Neural cell (in vitro differentiated cells): ENCODE measurements around the gene TBC1D9. TPM values are rescaled to one million over a fixed set of nuclear protein-coding genes. Genes with fewer than 3 reads are reported as not detected.

Experiments
- H2AFZ ChIP-seq: fragments of 200-600, 300-800 bp; sonication (generic), shearing (Covaris generic); 2 replicates; pipeline ENCODE4 v1.6.0; 2014; ENCODE audit warnings: low read depth, mild to moderate bottlenecking, antibody characterized with exemption, low read length, moderate library complexity
- H3F3A ChIP-seq: fragments of 200-600 bp; shearing (Covaris generic); 2 replicates; pipeline ENCODE4 v1.6.1; 2016; ENCODE audit warnings: mild to moderate bottlenecking, moderate library complexity, mixed read lengths, antibody characterized with exemption, low read length; ENCODE audit not compliant: insufficient read depth, poor library complexity, severe bottlenecking
- H3K27ac ChIP-seq: fragments of 200-600, 300-800 bp; sonication (generic), shearing (Covaris generic); 2 replicates; pipeline ENCODE4 v1.5.1; 2014; ENCODE audit warnings: mild to moderate bottlenecking, low read length, moderate library complexity
- H3K27me3 ChIP-seq: fragments of 300-800, 200-600 bp; sonication (generic), shearing (Covaris generic); 2 replicates; pipeline ENCODE4 v1.6.0; 2014; ENCODE audit warnings: mild to moderate bottlenecking, low read depth, low read length, moderate library complexity; ENCODE audit not compliant: insufficient read depth
- H3K36me3 ChIP-seq: fragments of 300-800, 200-600 bp; sonication (generic), shearing (Covaris generic); 2 replicates; pipeline ENCODE4 v1.5.1; 2014; ENCODE audit warnings: mild to moderate bottlenecking, antibody characterized with exemption, low read length, moderate library complexity; ENCODE audit not compliant: insufficient read depth
- H3K4me2 ChIP-seq: fragments of 300-800, 200-600 bp; sonication (generic), shearing (Covaris generic); 2 replicates; pipeline ENCODE4 v1.6.0; 2014; ENCODE audit warnings: mild to moderate bottlenecking, low read length
- H3K4me3 ChIP-seq: fragments of 300-800, 200-600 bp; sonication (generic), shearing (Covaris generic); 2 replicates; pipeline ENCODE4 v1.5.1; 2014; ENCODE audit warnings: mild to moderate bottlenecking, low read length, moderate library complexity
- H3K79me2 ChIP-seq: fragments of 200-600 bp; shearing (Covaris generic); replicated peaks from 2 replicates; pipeline ENCODE4 v1.6.0; 2014; ENCODE audit warnings: mild to moderate bottlenecking, low read length, moderate library complexity; ENCODE audit not compliant: insufficient read depth
- H3K9ac ChIP-seq: fragments of 300-800, 200-600 bp; sonication (generic), shearing (Covaris generic); 2 replicates; pipeline ENCODE4 v1.6.1; 2016; ENCODE audit warnings: mild to moderate bottlenecking, low read length, mixed read lengths
- H3K9me2 ChIP-seq: fragments of 200-600 bp; shearing (Covaris generic); 2 replicates; pipeline ENCODE4 v1.6.1; 2016; ENCODE audit warnings: mild to moderate bottlenecking, low read length, mixed read lengths; ENCODE audit not compliant: insufficient read depth
- H3K9me3 ChIP-seq: fragments of 200-600, 300-800 bp; sonication (generic), shearing (Covaris generic); 2 replicates; pipeline ENCODE4 v1.6.1; 2016; ENCODE audit warnings: mild to moderate bottlenecking, mixed run types, low read length, moderate library complexity, mixed read lengths
- H4K20me1 ChIP-seq: fragments of 200-600 bp; shearing (Covaris generic); 2 replicates; pipeline ENCODE4 v1.6.1; 2016; ENCODE audit warnings: mild to moderate bottlenecking, mixed run types; ENCODE audit not compliant: insufficient read depth
- CTCF ChIP-seq: fragments of 450-650 bp; IDR thresholded peaks from 2 replicates; pipeline ENCODE4 v1.5.1; 2014; ENCODE audit warnings: antibody characterized with exemption, mild to moderate bottlenecking, moderate library complexity; ENCODE audit not compliant: poor library complexity, severe bottlenecking
- EP300 ChIP-seq: fragments of 450-650 bp; conservative IDR thresholded peaks from 2 replicates; pipeline ENCODE4 v1.6.1; 2014; ENCODE audit warnings: antibody characterized with exemption, mild to moderate bottlenecking, moderate library complexity; ENCODE audit not compliant: poor library complexity, severe bottlenecking
- EZH2 ChIP-seq: fragments of 200-600, 300-800 bp; shearing (Covaris generic), sonication (generic); IDR thresholded peaks from 2 replicates; pipeline ENCODE4 v1.6.1; 2014; ENCODE audit warnings: antibody characterized with exemption, low read length, borderline replicate concordance, mild to moderate bottlenecking; ENCODE audit not compliant: insufficient read depth, poor library complexity, severe bottlenecking
- MXI1 ChIP-seq: fragments of 450-650 bp; conservative IDR thresholded peaks from 2 replicates; pipeline ENCODE4 v1.6.1; 2014; ENCODE audit warnings: antibody characterized with exemption, mild to moderate bottlenecking; ENCODE audit not compliant: poor library complexity, severe bottlenecking
- POLR2AphosphoS5 ChIP-seq: IDR thresholded peaks from 2 replicates; pipeline ENCODE4 v1.6.1; 2012
- RAD21 ChIP-seq: fragments of 450-650 bp; conservative IDR thresholded peaks from 2 replicates; pipeline ENCODE4 v1.6.1; 2014; ENCODE audit warnings: antibody characterized with exemption, mild to moderate bottlenecking, moderate library complexity
- REST ChIP-seq: IDR thresholded peaks from 2 replicates; pipeline ENCODE4 v1.6.1; 2012; ENCODE audit warnings: borderline replicate concordance
- SMC3 ChIP-seq: fragments of 450-650 bp; conservative IDR thresholded peaks from 2 replicates; pipeline ENCODE4 v1.6.1; 2014; ENCODE audit warnings: antibody characterized with exemption, mild to moderate bottlenecking, moderate library complexity; ENCODE audit not compliant: poor library complexity
- TAF1 ChIP-seq: IDR thresholded peaks from 2 replicates; pipeline ENCODE4 v1.6.1; 2012; ENCODE audit warnings: low read depth
- polyA plus RNA-seq: library from polyadenylated mRNA; depleted of rRNA; stranded (reverse); fragments of >200 nt; gene quantifications from 2 replicates; pipeline ENCODE4 v1.2.3, GENCODE V29; 2014

TBC1D9 gene
- polyA plus RNA-seq, 1 donor from 2014 or later: 42.8 TPM

- Histone ChIP-seq H3K9me3 (no peaks in the 10 kb centered on the region), H3K36me3 (no peaks in the 10 kb centered on the region), H3K27ac (no peak overlapping the region), H2AFZ (no peak overlapping the region), H3K9me2 (no peaks in the 10 kb centered on the region), H3K9ac (no peak overlapping the region), H3K79me2 (peaks cover 11% of the 10 kb centered on the region), H3F3A (no peaks in the 10 kb centered on the region), H3K27me3 (no peaks in the 10 kb centered on the region), H3K4me2 (no peak overlapping the region), H4K20me1 (no peaks in the 10 kb centered on the region), H3K4me3 (no peak overlapping the region)
- TF ChIP-seq SMC3 (no peak), CTCF (no peak), RAD21 (no peak), MXI1 (no peak), EP300 (no peak), POLR2AphosphoS5 (no peak), EZH2 (no peak), TAF1 (no peak), REST (no peak)
Observed at GRCh38 chr4:140693562-140693961, 62.6 kb downstream of the TBC1D9 start.

GRCh38 chr4:140691369-140691768, 64.8 kb downstream of the TBC1D9 start:
- peaks cover 16% of the 10 kb centered on the region for H3K79me2 ChIP-seq
- H3K9me3 ChIP-seq: no peaks in the 10 kb centered on the region
- H3K27ac ChIP-seq: no peak overlapping the region
- no peaks in the 10 kb centered on the region for H3K9me2 ChIP-seq
- H3K9ac ChIP-seq: no peak overlapping the region
- H2AFZ ChIP-seq: no peak overlapping the region
- TF ChIP-seq MXI1 (no peak), CTCF (no peak), EP300 (no peak), RAD21 (no peak), EZH2 (no peak), POLR2AphosphoS5 (no peak), SMC3 (no peak), REST (no peak), TAF1 (no peak)
- no peaks in the 10 kb centered on the region for H3K36me3 ChIP-seq
- no peaks in the 10 kb centered on the region for H3F3A ChIP-seq
- H3K4me2 ChIP-seq: no peak overlapping the region
- H4K20me1 ChIP-seq: no peaks in the 10 kb centered on the region
- no peak overlapping the region for H3K4me3 ChIP-seq
- H3K27me3 ChIP-seq: no peaks in the 10 kb centered on the region
